ENCODE measurements around the gene CCDC102A.
"Not testable (repeated sequence)": the region's sequence is repeated elsewhere in the genome, so short reads cannot be mapped to it uniquely, and the experiment has no call there.

CCDC102A gene

DNA sequence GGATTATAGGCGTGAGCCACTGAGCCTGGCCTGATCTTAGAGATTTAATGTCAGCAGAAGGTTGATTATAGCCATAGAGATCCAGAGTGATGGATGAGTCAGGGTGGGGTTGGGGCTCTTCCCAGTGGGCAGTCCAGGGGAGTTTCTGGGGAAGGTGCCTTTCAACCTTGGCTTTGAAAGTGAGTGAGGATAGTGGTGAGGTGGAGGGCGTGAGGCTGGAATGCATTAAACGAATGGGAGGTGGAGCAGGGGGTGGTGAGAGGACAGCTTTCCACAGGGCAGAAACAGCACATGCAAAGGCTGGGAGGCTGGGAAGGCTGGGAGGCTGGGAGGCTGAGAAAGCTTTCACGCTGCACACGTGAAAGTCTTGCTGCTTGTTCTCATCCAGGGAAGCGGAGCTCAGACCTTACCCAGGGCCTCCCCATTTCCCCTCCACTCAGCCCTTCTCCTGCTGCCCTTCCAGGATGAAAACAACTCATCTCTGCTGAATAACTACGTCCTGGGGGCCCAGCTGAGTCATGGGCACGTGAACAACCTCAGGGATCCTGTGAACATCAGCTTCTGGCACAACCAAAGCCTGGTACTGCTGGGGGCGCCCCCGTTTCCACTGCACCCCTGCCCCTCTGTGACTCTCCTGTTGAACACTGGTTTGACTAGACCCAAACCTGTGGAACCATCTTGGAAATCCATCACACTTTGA, 28.4 kb upstream of the CCDC102A start:
- no peak for DNase-seq

DNA sequence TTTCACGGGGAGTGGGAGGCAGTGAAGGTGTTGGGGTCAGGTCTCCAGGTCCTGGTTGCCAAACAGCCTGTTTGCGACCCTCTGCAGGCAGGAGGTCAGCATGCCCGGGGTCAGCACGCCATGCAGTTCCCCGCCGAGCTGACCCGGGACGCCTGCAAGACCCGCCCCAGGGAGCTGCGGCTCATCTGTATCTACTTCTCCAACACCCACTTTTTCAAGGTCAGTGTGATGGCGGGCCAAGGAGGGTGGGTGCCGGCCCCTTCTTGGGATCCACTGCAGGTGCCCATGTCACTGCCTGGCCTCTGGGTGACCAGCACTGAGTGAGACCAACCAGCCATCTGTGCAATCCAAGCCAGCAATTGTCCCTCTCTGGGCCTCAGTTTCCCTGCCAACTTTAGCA, 27.4 kb upstream of the CCDC102A start:
- no peak for DNase-seq

DNA sequence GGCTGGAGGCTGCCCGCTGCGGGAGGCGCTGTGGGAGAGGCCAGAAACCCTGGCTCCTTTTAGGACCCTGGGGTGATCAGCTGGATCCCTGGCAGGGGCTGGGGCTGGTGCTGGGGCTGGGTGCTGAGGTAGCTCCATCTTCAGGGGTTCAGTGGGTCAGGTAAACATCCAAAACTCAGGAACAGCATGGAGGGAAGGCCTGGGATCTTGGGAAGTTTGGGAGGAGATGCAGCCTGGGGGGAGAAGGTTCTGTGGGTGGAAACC, 27.0 kb upstream of the CCDC102A start:
- DNase-seq, result no peak

DNA sequence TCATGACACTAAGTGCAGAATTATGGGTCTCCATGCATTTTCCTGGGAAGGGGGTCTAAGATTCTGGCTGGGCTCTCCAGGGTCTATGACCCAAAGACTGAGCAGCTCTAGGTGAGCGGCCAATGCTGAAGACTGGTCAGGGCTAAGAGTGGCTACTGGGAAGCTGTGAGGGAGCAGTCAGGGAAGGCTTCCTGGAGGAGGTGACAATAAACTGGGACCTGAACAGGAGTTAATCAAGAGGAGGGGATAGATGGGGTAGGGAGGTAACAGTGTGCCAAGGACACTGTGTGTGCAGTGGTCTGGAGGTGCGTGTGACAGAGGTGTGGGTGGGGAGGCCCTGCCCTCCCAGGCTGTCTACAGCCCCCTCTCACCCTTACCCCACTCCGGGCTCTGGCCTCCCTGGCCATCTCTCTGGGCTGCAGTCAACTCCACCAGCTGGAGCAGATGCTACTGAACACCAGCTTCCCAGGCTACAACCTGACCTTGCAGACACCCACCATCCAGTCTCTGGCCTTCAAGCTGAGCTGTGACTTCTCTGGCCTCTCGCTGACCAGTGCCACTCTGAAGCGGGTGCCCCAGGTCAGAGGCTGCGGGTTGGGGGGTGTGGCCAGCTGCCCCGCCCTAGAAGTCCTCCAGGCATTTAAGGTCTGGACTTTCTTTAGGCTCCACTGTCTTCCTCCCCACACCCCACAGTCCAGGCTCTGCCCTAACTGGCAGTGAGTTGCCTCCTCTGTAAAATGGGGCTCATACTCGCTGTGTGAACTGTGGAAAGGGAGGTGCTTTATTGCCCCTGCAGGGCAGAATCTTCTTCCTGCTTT, 26.5 kb upstream of the CCDC102A start:
- no peak for DNase-seq

DNA sequence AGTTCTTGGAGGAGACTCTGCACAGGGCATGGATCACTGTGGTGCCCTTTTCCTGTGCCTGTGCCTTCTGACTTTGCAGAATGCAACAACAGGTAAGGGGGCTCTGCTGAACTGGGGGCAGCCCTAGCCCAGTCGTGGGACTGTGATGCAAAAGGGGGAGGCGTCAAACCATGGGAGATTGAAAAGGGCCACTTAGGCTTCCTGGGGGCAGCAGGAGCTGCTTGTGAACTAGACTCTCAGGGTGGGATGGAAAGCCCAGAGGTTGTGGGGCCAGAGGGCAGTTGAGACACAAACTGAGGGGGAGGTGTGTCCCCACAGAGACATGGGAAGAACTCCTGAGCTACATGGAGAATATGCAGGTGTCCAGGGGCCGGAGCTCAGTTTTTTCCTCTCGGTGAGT, 25.7 kb upstream of the CCDC102A start:
- DNase-seq, result no peak

DNA sequence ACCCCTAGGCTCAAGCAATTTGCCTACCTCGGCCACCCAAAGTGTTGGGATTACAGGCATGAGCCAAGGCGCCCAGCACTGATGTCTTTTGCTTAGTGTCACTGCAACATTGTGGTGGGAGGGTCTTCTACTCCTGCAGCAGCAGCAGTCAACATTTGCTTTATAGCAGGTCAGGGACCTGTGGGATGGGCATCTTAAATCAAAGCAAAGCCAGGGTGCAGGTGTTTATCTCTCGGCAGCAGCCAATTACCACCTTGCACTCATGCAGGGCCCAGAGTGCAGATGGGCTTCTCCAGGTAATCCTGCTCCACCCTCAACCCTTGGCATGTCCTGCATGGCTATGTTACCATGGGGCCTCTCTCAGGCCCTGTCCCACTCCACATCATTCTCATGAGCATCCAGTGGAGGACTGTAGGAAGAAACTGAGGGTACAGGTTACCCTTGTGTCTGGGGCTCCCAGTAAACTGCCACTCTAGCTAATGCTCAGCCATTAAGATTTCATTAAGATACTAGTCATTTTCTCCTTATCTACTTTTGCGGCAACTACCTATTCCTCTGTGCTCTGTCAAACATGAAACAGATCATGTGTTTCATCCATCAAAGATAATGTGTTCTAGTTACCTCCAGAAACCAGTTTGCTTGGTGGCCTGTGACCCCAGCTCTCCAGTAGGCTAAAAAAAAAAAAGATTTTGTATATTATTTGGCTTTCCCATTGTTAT, 22.9 kb upstream of the CCDC102A start:
- DNase-seq, result no peak

DNA sequence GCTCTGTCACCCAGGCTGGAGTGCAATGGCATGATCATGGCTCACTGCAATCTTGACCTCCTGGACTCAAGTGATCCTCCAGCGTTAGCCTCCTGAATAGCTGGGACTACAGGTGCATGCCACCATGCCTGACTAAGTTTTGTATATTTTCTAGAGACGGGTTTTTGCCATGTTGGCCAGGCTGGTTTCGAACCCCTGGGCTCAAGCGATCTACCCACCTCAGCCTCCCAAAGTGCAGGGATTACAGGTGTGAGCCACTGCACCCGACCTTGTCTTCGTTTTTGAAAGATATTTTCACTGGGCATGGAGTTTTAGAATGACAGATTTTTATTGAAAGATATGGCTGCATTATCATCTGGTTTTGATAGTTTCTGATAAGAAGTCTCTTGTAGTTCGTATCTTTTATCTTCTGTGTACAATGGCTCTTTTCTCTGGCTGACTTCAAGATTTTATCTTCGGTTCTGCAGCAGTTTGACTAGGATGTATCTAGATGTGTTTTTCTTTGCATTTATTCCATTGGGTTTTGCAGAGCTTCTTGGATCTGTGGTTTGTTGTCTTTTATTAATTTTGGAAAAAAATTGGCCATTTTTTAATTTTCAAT, 20.7 kb upstream of the CCDC102A start:
- no peak for DNase-seq

DNA sequence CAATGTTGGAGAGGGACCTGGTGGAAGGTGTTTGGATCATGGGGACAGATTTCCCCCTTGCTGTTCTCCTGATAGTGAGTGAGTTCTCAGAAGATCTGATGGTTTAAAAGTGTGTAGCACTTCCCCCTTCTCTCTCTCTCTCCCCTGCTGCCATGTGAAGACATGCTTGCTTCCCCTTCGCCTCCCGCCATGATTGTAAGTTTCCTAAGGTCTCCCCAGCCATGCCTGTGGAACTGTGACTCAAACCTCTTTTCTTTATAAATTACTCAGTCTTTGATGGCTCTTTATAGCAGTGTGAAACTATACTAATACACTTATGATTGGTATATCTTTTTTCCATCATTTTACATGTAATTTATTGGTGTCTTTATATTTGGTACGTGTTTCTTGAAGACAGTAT, 19.5 kb upstream of the CCDC102A start:
- no peak for DNase-seq

DNA sequence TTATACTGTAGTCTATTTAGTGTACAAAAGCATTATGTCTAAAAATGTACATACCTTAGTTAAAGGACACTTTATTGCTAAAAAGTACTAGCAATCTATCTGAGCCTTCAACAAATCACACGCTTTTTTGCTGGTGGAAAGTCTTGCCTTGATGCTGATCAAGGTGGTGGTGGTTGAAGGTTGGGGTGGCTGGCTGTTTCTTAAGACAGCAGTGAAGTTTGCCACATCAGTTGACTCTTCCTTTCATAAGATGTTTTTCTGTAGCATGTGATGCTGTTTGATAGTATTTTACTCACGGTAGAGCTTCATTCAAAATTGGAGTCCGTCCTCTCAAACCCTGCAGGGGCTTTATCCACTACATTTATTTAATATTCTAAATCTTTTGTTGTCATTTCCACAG, 14.7 kb upstream of the CCDC102A start:
- no peak for DNase-seq

DNA sequence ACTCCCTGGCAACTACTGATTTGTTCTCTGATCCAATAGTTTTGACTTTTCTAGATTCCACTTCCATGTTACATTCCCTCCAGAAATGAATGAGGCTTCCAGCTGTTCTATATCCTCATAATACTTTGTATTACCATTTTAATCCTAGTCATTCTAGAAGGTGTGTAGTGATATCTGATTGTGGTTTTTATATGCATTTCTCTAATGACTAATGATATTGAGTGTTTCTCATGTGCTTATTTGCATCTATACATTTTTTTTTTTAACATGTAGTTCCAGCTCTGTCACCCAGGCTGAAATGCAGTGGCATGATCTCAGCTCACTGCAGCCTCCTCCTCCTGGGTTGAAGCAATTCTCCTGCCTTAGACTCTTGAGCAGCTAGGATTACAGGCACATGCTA, 13.4 kb upstream of the CCDC102A start:
- DNase-seq, result no peak

DNA sequence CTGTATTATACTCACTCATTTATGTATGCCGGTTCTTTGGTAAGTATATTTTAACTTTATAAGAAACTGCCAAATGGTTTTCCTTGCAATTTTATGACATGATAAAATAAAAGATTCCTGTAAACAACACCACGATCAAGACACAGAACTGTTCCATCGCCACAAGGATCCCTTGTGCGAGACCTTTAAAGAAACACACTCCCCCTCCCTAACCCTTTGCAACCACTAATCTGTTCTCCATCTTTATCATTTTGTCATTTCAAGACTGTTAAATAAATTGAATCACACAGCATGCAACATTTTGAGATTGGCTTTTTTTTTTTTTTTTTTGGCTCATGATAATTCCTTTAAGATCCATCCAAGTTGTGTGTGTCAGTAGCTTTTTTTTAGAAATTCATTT, 12.0 kb upstream of the CCDC102A start:
- no peak for DNase-seq

DNA sequence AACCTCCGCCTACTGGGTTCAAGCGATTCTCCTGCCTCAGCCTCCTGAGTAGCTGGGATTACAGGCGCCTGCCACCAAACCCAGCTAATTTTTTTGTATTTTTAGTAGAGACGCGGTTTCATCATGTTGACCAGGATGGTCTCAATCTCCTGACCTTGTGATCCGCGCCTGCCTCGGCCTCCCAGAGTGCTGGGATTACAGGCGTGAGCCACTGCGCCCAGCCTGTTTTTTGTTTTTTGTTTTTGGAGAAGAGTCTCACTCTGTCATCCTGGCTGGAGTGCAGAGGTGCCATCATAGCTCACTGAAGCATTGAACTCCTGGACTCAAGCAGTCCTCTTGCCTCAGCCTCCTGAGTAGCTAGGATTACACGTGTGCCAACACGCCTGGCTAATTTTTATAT, 11.2 kb upstream of the CCDC102A start:
- DNase-seq, result not testable (repeated sequence)

DNA sequence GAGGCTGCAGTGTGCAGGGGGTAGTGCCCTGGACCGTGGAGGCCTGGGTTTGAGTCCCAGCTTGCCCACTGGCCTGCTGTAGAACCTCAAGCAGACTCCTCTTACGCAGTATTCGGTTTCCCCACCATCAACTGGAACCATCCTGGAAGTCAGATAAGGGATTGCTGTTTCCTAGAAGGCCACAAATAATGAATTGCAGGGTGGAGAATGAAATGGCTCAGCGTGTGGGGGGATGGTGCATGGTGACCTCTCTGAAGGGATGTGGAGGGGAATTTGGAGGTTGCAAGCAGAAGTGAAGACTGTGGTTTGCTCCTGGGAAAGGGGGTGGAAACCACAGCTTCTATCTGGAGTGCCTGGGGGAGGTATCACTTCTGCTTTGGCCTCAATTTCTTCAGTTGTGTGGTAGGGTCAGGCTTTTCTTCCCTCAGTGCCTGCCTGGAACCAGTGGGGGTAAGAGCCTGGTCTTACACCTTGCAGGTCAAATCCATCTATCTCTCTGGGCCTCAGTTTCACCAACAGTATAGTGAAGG, 7.8 kb upstream of the CCDC102A start:
- DNase-seq, result no peak

DNA sequence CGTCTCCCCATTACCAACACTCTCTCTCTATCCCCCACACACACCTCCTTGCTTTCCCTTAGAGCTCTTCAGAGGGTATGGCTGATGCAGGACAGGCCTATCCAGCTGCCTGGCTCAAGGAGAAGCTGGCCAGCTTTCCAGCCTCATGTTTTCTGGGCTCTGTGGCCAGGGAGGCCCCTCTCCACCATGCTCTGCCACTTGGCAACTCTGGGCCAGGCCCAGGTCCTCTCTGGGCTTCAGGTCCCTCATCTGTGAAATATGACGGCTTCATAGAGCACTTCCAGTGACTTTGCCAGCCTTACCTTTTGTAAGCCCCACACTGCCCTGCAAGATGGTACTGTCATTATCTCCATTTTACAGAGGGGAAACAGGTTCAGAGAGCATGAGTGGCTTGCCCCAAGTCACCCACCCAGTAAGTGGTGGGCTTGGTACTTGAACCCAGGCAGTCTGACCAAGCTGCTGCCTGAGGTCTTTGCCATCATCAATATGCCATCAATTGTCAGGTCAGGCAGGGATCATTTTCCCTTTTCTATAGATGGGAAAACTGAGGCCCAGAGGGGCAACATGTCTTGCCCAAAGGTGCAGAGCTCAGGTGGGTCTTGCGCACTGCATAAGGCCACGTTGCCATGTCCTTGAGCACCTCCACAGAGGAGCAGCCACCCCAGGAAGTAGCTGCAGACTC, 5.5 kb upstream of the CCDC102A start:
- no peak for DNase-seq

DNA sequence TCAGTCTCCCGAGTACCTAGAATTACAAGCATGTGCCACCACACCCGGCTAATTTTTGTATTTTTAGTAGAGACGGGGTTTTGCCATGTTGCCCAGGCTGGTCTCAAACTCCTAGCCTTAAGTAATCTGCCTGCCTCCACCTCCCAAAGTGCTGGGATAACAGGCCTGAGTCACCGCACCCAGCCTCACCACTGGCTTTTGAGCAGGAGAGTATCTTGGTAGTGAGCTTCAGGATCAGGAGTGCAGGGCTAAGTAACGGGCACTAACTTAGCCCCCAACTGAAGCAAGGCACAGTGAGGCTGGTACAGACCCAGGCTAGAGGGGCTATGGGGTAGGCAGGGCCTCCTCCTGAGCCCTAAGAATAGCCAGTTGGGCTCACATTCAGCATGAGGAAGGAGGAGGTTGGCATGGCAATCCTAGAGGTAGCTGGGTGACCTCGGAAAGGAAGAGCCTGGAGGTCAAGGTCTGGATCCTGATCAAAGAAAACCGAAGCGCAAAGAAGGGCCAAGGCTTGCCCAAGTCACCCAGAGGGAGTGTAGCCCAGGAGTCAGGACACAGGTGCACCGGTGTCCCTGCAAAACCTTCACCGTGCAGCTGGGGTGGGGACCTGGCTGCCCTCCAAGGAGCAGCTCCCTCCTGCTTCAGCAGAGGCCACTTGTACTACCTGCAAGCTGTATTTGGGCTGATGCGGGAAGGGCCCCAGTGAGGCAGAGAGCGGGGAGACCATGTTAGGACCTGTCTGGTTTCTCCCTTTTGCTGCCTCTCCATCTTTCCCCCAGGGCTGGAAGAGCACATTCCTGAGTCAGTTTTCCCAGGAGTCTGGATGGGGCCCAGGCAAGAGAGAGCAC, 4.8 kb upstream of the CCDC102A start:
- DNase-seq, result no peak

DNA sequence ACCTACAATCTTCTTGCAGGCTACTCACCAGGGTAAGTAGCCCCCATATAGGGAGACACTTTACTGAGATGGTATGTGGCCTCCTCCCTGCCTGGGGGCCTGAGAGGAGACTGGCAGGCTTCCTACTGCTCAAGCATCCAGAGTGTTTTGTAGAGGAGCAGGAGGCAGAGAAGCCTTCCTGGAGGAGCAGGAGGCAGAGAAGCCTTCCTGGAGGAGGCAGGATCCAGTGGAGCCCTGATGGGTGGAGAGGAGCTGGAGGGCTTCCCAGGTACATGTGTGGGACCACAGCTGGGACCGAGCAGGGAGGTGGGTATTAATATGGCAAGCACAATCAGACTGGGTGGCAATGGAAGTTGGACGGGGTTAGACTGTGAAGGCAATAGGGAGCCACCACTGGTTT, 4.0 kb upstream of the CCDC102A start:
- no peak for DNase-seq

DNA sequence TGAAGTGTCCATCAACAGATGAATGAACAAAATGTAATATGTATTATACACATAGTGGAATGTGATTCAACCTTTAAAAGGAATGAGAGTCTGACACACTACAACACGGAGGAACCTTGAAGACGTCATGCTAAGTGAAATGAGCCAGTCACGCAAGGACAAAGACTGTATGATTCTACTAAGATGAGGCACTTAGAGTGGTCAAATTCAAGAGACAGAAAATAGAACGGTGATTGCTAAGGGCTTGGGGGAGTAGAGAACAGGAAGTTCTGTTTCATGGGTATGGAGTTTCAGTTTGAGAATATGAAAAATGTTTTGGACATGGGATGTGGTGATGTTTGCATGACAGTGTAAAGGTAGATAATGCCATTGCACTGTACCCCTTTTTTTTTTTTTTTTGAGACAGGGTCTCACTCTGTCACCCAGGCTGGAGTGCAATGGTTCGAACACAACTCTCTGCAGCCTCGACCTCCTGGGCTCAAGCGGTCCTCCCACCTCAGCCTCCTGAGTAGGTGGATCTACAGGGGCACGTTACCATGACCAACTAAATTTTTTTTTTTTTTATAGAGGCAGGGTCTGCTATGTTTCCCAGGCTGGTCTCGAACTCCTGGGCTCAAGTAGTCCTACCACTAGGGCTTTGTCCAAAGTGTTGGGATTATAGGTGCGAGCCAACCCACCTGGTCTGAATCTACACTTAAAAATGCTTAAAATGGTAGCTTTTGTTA, 2.9 kb upstream of the CCDC102A start:
- DNase-seq, result no peak

DNA sequence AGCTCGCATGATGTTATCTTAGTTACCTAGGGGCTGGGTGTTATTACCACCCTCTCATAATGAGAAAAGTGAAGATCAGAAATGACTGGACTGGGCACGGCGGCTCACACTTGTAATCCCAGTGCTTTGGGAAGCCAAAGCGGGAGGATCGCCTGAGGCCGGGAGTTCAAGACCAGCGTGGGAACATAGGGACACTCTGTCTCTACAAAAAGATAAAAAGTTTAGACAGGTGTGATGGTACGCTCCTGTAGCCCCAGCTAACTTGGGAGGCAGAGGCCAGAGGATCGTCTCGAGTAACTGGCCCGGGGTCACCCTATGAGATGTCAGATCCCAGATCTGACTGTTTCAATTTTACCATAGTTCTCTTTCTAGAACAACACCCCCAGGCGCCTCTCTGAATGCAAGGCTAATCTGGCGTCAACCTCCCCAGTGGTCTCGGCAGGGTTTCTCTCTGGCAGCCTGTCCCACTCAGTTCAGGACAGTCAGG, 1.9 kb upstream of the CCDC102A start:
- DNase-seq, result no peak

DNA sequence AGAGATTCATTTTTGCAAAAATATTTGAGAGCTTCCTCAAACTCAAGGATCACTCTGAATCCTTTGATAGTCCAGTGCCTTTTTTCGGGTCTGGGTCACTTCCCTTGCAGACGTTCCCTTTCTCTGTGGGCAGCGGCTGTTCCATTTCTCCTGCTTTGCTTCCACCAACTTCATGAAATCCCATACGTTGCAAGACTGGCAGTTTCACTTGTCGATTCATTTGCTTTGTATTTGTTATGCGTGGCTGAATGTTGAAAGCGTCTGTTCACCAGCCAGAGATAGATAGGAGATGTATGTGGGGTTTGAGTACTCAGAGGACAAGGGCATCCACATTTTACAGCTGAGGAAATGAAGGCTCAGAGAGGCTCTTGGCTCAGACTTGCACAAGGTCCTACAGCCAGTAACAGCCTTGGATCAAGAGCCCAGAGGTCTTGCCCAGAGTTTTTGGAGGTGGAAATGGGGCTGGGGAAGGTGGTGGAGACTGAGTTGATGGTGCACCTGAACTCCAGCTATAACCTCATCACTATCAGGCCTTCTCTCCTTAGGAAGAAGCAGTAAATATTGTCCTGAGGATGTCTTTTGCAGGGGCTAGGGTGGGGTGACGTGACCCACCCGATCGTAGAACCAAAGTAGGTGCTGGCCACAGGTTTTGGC, 1.3 kb upstream of the CCDC102A start:
- no peak for DNase-seq

DNA sequence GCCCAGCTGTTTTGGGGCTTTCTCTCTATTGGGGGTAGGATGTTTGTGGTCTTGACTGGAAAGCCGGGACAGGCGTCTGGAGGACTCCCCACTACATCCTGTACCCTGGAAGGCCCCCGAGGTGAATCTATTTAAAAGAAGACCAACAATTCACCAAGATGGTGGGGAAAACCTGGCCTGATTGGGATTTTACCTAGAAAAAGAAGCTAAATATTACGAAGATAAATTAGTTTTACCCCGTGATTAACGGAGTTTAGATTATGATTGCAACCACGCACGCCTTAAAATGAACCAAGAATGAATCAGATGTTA, 779 bp upstream of the CCDC102A start:
- no peak for DNase-seq

Measured in effector CD8-positive, alpha-beta T cell (primary cell).